NCI-H187 treated with DMSO at 0.1 percent for 48 hours (cell line): ENCODE results near the gene CARD11.
"Not testable (repeated sequence)": the region's sequence is repeated elsewhere in the genome, so short reads cannot be mapped to it uniquely, and the experiment has no call there.

Source experiments
- DNase-seq: peaks from one replicate; lab custom pipeline; 2025; lab: John Stamatoyannopoulos, UW

Gene CARD11

DNA sequence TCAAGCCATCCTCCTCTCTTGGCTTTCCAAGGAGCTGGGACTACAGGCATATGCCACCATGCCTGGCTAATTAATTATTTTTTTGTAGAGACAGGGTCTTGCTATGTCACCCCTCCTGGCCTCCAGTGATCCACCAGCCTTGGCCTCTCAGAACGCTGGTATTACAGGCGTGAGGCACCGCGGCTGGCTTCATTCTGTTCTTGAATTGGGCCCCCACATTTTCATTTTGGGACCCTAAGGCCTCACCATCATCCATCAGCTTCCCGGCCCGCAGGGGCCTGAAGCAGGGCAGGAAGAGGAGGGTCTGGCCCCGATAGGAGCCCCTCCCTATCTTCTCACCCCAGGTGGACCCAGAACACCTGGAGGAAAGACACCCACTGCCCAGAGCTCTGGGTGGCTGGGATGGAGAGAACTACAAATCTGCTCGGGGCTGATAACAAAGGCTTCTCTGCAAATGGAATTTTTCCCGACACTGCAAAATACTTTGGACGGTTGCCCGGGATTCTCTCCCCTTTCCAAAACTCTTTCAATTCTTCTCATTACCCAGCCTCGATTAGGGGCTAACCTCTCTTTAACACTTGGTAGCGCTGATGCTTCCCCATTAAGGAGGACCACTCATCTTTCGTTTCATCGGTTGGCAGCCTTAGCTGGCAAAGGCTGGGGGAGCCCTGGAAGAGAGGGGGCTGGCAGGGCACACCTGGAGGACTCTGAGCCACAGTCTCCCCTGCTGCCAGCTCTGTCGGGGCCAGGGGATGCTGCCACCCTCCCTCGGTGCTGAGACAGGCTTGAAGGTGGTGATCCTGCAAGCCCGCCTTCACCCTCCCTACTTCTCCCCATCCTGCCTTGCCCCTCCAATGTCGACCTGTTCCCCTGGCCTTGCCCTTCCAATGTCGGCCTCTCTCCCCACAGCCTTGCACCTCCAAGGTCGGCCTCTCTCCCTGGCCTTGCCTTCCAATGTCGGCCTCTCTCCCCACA lies 118.5 kb downstream of the CARD11 start:
- no peak for DNase-seq

DNA sequence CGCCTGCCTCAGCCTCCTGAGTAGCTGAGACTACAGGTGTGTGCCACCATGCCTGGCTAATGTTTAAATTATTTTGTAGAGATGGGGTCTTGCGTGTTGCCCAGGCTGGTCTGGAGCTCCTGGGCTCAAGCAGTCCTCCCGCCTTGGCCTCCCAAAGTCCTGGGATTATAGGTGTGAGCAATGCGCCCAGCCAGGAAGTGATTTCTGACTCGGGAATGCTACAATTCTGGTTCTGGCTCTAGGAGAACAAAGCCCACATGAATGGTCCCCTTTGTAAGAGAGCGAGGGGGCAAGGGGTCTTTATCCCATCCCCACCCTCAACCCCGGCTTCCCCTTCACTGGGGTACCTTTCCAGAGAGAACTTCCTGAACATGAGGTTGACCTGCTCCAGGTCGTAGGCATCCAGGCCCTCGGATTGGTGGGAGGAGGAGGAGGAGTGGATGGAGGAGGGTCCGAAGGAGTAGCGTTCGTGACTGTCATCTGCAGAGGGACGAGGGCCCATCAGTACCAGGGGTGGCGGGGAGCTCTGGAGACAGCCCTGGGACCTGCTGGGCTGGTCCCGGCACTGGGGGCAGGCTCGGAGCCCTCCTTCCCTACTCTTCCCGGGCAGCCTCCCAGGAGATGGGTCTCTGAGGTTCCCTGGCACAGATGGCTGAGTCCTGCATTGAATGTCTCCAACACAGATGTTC lies 119.6 kb downstream of the CARD11 start:
- no peak for DNase-seq

DNA sequence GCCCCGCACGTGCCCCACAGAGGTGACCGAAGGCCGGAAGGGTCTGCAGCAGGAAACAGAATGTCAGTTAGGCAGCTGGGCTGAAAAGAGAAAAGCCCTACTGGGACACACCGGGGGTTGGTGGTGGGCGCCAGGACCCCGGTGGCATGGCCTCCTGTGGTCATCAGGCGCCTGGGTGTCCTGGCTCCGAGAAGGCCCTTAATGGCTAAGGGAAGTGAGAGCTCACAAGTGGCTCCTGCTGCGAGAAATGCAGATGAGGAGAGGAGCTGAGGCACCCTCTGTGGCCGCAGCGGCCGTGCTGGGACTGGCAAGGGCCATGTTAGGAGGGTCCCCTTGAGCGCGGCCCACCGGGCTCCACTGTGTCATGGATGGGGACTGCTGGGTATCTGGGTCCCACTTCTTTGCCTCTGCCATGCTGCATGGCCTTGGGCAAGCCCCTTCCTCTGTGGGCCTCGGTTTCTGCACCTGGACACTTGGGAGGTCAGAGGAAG lies 120.3 kb downstream of the CARD11 start:
- no peak for DNase-seq

DNA sequence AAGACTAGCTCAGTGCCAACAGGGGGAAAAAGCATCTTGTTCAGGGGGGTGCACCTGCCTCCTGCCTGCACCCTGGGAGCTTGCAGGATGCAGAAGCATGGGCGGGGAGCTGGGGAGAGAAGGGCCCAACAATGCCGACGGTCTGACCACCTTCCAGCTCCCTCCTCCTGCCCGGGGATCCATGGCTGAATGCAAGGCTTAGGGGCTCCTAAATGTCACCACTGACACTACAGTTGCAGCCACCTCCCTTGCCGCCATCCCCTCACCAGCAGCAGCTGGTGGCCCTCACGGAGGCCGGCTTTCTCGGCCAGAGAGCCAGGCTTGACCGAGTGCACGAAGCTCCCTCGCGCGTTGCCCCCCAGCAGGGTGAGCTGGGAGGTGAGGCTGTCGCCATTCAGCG lies 120.8 kb downstream of the CARD11 start:
- no peak for DNase-seq

DNA sequence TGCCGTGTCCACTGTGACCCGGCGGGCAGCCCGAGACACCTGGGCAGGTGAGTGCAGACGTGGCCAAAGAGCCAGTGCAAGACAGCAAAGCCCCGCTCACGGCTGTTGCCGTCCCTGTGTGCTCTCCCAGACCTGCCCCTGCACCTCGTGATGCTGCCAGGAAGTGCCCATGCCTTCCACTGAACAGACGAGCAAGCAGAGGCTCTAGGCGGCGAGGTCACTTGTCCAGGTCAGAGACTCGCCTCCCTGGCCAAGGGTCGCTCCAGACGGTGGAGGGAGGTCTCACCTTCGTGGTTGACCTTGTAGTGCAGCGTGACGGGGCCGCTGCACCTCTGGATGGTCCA lies 121.3 kb downstream of the CARD11 start:
- no peak for DNase-seq

DNA sequence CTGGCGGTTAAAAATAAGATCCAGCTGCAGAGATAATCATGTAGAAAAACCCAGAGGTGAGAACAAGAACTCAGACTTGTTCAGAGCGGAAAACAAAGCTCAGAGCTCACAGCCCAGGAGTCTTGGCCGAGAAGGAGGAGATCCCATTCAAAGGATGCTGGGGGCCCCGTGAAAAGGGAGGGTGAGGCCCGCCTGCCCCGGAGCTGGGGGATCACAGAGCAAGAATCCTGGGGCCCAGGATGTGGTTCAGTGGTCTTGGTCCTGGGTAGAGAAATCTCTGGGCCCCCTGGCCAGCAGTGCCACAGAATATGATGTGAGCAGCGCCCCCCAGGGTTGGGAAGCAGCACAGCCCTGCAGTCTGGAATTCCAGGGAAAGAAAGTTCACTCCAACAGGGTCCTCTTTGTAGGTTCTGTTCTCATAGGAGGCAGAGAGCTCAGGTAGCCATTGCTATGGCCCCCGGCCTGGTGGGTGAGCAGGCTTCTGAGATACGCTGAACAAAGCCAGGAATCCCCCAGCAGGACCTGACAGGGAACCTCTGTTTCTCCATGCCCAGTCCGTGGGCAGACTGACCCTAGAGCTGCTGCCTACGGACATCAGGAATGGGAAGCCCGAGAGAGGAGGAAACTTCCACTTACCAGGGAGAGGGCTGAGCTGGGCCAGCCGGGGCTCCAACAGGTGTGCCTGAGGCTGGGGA lies 121.9 kb downstream of the CARD11 start:
- DNase-seq, result no peak

DNA sequence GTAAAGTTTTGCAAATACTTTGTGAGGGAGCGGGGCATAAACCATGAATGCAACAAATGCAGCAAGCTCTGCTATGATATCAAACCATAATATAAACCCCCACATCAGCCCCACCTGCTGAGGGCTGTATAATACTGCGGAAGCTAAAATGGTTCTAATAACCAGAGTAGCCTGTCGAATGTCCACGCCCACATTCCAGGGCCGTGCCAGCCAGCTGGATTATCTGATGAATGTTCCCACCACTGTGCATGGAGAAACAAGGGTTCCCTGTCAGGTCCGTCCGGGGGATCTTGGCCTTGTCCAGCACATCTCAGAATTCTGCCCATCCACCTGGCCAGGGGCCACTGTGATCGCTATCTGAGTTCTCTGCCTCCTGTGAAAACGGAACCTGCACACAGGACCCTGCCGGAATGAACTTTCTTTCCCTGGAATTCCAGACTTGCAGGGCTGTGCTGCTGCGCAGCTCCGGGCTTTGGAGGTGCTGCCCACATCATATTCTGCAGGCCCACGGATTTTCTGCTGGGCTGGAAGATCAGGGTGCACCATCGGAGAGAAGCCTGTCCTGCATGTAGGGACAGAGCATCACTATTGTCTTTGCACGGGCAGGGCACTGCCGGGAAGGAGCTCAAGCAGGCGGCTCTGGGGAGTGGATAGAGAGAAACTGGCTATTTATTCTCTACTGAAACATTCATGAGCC lies 122.6 kb downstream of the CARD11 start:
- DNase-seq, result no peak

DNA sequence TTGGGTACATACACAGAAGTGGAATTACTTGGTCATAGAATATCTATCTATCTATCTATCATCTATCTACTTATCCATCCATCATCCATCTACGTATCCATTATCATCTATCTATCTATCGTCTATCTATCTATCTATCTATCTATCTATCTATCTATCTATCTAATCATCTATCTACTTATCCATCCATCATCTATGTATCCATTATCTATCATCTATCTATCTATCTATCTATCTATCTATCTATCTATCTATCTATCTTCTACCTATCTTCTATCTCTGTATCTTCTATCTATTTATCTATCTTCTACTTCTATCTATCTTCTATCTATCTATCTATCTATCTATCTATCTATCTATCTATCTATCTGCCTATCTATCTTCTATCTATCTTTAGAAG lies 123.2 kb downstream of the CARD11 start:
- DNase-seq, result not testable (repeated sequence)

DNA sequence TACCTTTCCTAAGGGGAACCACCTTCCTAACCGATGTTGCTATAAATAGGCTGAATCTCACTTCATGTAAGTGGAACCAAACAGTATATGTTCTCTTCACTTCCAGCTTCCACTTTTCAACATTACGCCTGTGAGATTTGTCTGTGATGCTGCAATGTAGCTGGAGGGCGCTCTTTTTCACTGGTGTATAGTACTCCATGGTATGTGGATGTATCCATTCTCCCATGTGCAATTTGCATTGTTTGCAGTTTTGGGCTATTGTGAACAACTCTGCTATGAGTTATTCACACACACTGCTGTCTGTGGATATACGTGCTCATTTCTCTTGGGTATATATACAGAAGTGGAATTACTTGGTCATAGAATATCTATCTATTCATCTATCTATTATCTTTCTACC lies 123.6 kb downstream of the CARD11 start:
- DNase-seq, result no peak

DNA sequence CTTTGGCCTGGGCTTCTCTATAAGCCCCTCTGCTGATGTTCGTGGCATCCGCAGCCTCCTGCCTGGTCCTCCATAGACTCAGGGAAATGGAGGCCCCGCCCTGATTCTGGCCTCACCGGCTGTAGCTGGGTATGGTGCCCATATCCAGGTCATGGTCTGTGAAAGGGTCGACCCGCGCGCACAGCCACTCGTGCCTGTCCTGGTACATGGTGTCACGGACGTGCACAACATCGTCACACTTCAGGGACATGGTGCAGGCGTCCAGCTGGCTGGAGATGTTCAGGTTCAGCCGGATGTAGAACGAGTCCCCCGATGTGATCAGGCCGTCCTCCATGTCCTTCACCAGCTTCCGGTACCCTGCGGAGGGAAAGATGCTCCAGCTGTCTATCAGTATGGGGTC lies 124.4 kb downstream of the CARD11 start:
- DNase-seq, result no peak

DNA sequence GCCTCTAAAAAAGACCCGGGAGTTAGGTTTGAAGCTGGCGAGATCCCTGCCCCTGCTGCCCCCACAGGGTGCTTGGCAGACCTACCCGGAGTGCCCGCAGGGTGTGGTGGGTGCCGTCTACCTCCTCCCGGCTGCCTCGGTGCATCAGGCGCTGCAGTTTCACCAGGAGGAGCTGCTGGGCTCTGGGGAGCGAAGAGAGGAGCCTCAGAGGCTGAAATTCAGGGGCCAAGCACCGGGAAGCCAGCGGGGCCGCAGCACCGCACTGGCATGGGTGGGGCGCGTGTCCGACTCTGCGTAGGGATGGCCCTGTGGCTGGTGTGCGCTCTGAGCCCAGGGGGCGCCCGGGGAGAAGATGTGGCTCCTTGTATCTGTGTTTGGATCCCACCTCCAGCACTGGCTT lies 125.3 kb downstream of the CARD11 start:
- DNase-seq, result no peak

DNA sequence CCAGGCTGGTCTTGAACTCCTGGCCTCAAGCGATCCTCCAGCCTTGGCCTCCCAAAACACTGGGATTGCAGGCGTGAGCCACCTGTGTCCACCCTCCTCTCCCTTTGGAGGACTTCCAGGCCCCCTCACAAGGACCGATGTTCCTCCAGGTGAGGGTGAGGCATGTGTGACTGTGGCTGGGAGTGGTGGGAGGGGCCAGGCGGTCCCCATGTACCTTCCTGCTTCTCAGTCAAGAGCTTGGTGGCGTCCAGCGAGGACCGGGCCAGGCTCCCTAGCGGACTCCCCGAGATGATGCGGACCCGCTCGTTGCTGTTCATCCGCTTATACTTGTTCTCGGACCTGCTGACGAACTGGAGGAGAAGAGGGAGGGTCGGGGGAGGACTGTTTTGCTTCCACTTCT lies 128.6 kb downstream of the CARD11 start:
- no peak for DNase-seq

DNA sequence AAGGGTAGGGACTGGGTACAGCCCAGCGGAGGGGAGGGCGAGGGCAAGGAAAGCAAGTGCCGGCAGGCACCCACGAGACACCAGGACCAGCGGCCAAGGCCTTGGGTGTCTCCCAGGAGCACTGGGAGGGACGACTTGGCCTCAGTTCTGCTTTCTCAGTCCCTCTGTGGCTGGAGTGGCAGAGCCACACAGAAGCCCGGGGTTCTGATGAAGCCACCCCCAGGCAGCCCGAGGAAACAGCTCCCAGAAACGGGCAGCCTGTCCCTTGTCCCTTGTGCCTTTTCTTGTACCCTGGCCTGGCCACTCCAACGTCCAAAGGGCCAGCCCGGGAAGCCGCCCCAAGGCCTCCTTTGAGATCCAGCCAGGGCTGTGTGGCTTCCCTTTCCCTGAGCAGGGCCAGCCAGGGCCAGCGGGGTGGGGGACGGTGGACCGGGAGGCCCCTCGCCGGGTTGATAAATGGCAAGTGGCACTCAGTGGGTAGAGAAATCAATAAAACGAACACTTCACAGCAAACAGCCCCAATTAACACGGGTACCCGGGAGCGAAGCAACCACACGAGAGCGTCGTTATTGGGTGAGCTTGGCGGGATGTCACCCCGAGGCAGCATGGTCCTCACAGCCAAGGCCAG lies 129.8 kb downstream of the CARD11 start:
- no peak for DNase-seq

DNA sequence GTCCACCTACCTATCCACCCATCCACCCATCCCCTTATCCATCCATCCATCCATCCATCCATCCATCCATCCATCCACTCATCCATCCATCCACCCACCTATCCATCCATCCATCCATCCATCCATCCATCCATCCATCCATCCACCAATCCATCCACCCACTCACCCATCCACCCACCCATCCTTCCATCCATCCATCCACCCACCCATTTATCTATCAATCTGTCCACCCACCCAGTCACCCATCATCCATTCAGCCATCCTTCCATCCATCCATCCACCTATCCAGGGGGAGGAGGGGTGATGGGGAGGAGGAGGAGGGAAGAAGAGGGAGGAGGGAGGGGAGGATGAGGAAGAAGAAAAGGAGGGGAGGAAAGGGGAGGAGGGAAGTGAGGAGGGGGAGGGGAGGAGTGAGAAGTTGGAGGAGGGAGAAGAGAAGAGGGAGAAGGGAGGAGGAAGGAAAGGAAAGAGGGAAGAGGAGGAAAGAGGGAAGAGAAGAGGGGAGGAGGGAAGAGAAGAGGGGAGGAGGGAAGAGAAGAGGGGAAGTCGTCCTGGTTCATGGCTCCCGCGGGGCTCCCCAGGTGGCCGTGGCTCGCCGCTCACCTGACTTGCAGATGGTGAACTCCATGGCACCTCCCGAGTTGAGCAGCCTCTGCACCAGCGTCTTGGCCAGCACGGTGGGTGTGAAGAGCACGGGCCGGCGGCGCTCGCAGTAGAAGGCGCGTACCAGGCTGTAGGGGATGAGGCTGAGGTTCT lies 130.8 kb downstream of the CARD11 start:
- no peak for DNase-seq

DNA sequence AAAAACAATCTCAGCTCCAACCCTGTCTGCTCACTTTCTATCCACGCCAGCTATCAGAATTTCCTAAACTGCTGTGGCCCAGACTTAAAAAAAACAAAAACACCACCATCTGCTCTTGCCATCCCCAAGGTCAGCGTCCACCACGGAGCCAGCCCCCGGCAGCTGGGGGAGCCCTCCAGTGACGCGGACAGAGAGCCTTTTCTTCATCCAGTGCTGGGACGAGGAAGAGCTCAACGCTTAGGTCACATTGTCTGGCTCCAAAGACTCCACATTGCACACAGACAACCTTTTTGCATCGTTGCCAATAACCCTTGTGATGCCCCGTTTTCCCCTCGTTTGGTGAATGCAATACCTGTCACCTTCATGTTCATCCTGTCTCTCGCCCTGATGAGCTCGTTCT lies 132.2 kb downstream of the CARD11 start:
- DNase-seq, result no peak

DNA sequence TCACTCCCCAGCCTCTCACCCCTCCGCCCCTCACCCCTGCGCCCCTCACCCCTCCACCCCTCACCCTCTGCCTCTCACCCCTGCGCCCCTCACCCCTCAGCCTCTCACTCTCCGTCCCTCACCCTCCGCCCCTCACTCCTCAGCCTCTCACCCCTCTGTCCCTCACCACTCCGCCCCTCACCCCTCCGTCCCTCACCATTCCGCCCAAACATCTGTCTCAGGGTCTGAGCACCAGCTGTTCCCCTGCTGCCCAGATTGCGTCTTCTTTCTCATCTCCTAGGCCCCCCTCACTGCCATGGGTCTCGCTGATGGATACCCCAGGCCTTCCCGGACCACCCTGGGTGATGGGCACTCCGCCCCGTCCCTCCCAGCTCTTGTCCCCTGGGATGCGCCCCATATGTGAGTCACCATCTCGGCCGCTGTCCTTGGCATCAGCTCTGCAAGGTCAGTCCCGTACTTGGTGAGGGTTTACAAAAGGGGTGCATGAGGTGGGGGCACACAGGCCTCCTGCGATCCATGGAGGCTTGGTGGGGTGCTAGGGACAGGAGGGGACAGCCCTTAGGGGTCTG lies 134.1 kb downstream of the CARD11 start:
- DNase-seq, result no peak

DNA sequence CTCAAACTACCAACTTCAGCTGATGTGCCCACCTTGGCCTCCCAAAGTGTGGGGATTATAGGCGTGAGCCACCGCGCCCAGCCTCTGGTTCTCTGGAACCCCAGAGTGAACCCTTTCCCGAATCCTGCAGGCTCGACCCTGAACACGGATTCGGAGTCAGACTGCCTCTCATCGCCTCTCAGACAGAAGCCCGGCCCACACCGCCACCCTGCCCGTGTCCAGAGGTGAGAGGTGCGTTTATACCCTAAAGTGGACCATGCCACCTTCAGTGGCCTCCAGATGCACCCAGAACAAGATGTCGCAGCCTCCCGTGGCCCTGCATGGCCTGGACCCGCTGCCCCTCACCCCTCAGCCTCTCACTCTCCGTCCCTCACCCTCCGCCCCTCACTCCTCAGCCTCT lies 134.6 kb downstream of the CARD11 start:
- DNase-seq, result no peak

DNA sequence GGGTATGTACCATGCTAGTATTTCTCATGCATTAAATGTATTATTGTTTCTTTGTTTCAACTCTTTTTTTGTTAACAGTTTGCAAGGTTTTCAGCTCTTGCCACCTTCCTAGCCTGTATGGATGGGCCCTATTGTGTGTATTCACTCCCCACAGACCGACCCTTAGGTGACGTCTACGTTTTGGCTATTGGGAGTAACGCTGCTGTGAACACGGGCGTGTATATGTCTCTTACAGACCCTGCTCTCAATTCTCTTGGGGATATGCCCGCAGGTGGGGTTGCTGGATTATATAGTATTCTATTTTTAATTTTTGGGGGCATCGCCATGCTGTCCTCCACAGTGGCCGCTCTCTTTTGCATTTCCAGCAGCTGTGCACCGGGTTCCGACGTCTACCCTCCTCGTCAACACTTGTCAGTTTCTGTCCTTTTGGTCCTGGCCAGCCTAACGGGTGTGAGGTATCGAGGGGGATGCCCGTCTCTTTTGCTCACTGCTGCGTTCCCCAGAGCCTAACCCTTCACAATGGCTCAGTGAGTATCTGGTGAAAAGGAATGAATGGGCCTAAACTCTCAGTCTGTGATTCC lies 135.5 kb downstream of the CARD11 start:
- DNase-seq, result no peak

DNA sequence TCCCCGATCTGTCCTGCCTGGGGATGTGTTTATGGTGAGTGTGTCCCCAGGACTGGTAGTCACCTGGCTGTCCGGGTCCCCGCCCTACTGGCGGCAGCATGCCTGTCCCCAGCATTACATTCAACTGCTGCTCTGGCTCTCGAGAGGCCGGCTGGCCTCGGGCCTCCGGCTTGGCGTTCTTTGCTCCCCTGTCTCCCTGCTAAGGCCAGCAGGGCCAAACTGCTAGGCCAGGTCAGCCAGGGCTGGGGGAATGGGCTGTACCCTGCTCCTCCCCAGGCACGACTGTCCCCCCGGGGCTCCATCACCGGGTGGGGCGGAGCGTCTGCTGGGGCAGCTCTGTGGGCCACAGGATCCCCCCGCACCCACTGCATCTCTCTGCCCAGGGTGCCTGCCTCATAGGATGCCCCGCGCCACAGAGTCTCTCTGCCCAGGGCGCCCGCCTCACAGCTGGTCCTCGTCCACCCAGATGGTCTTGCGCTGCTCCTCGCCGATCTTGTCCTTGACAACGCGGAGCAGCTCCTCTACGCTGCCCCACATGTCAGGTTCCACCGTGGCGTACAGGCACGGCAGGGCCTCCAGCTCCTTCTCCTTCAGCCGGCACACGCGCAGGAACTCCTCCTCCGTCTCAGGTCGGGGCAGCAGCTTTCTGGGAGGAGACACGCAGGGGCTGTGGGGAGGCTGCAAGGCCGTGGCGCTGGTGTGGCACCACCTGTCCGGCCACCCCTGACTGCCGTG lies 137.3 kb downstream of the CARD11 start:
- DNase-seq, result no peak
